ENCODE measurements around the gene RBM47.

The RBM47 gene

DNA sequence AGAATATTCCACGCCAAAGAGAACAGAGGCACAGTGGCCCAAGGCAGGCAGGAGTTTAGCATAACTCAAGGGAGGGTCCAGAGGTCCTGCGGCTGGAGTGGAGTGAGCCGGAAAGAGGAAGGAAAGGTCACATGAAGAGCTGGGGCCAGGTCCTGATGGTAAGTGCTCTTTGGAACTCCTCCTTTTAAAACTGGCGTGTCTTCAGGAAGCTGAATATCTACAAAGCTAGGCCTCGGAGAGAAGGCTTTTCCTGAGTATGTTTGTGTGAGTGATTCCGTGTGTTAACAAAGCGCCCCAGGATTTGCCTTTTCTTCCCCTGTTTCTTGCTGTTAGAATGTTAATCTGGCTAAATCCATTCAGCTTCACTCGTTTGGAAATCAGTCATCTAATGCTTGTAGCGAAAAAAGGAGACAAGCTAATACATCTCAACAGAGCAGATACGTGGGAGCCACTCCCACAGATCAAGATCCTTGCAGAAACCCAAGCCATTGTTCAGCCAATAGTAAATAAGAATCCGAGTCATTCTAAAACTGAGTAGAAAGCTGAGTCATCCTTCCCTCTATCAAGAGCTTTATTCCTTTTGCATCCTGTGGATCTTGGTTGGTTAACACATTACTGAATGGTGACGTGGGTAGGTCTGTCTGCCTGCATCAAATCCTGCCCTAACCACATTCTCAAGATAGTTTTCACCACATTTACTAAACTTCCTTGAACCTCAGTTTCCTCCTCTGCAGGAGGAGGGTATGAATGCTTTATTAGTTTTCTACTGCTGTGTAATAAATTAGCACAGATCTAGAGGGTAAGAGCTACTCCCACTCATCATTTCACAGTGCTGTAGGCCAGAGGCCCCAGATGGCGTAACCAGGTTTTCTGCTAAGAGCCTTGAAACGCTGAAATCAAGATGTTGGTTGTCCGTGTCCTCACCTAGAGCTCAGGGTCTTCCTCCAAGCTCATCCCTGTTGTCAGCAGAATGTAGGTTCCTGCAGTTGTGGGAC is 43.2 kb upstream of the RBM47 start:
- TF ChIP-seq, protein P1, sequence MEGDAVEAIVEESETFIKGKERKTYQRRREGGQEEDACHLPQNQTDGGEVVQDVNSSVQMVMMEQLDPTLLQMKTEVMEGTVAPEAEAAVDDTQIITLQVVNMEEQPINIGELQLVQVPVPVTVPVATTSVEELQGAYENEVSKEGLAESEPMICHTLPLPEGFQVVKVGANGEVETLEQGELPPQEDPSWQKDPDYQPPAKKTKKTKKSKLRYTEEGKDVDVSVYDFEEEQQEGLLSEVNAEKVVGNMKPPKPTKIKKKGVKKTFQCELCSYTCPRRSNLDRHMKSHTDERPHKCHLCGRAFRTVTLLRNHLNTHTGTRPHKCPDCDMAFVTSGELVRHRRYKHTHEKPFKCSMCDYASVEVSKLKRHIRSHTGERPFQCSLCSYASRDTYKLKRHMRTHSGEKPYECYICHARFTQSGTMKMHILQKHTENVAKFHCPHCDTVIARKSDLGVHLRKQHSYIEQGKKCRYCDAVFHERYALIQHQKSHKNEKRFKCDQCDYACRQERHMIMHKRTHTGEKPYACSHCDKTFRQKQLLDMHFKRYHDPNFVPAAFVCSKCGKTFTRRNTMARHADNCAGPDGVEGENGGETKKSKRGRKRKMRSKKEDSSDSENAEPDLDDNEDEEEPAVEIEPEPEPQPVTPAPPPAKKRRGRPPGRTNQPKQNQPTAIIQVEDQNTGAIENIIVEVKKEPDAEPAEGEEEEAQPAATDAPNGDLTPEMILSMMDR (IDR thresholded peaks at IDR 0.05; ENCODE audit: insufficient read depth, low read length, poor library complexity, severe bottlenecking) = no peak
- TF ChIP-seq EZH2phosphoT487 (conservative IDR thresholded peaks at IDR 0.05; ENCODE audit: low read length) = no peak
- H4K20me1 ChIP-seq (ENCODE audit: low read depth, low read length) = no peaks in the 10 kb centered on the region
- no peak overlapping the region for H3K27ac ChIP-seq (ENCODE audit: low read depth, low read length)
- no peak overlapping the region for H3K4me3 ChIP-seq (ENCODE audit: insufficient read depth, low read length, poor library complexity, severe bottlenecking)
- no peak overlapping the region for H3K9ac ChIP-seq (ENCODE audit: low read length)
- H3K36me3 ChIP-seq (ENCODE audit: low read length) = no peaks in the 10 kb centered on the region
- H3K4me2 ChIP-seq (ENCODE audit: low read depth, low read length, poor library complexity, severe bottlenecking) = no peak overlapping the region
- no peaks in the 10 kb centered on the region for H3F3A ChIP-seq (ENCODE audit: insufficient read depth)
- H2AFZ ChIP-seq (ENCODE audit: low read depth, low read length, severe bottlenecking) = no peak overlapping the region
- H3K79me2 ChIP-seq (ENCODE audit: insufficient read depth, low read length) = no peaks in the 10 kb centered on the region
- no peaks in the 10 kb centered on the region for H3K9me3 ChIP-seq (ENCODE audit: insufficient read depth, low read length)
- no peaks in the 10 kb centered on the region for H3K9me2 ChIP-seq (replicated peaks; ENCODE audit: insufficient read depth, low read length)
- H3K27me3 ChIP-seq (ENCODE audit: low read length) = no peaks in the 10 kb centered on the region

DNA sequence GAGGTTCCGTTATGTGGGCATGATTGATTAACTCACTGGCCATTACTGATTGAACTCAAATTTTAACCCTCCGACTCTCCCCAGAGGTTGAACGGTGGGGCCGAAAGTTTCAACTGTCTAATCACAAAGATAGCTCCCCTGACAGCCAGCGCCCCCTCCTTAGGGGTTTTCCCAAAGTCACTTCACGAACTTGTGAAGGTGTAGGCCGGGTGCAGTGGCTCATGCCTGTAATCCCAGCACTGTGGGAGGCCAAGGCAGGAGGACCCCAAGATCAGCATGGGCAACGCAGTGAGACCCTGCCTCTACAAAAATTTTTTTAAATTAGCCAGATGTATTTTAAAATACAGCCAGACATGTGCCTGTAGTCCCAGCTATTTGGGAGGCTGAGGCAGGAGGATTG is 39.8 kb upstream of the RBM47 start:
- Histone ChIP-seq H3K9me3 (ENCODE audit: insufficient read depth, low read length) (no peaks in the 10 kb centered on the region), H3K27me3 (ENCODE audit: low read length) (no peaks in the 10 kb centered on the region), H3K9ac (ENCODE audit: low read length) (no peak overlapping the region), H2AFZ (ENCODE audit: low read depth, low read length, severe bottlenecking) (no peak overlapping the region), H3F3A (ENCODE audit: insufficient read depth) (no peaks in the 10 kb centered on the region), H3K79me2 (ENCODE audit: insufficient read depth, low read length) (no peaks in the 10 kb centered on the region), H3K4me3 (ENCODE audit: insufficient read depth, low read length, poor library complexity, severe bottlenecking) (no peak overlapping the region), H3K36me3 (ENCODE audit: low read length) (no peaks in the 10 kb centered on the region), H4K20me1 (ENCODE audit: low read depth, low read length) (no peaks in the 10 kb centered on the region), H3K9me2 (replicated peaks; ENCODE audit: insufficient read depth, low read length) (no peaks in the 10 kb centered on the region), H3K4me2 (ENCODE audit: low read depth, low read length, poor library complexity, severe bottlenecking) (no peak overlapping the region), H3K27ac (ENCODE audit: low read depth, low read length) (no peak overlapping the region)
- no peak for TF ChIP-seq EZH2phosphoT487 (conservative IDR thresholded peaks at IDR 0.05; ENCODE audit: low read length)
- TF ChIP-seq, protein P1 (IDR thresholded peaks at IDR 0.05; ENCODE audit: insufficient read depth, low read length, poor library complexity, severe bottlenecking) = no peak

DNA sequence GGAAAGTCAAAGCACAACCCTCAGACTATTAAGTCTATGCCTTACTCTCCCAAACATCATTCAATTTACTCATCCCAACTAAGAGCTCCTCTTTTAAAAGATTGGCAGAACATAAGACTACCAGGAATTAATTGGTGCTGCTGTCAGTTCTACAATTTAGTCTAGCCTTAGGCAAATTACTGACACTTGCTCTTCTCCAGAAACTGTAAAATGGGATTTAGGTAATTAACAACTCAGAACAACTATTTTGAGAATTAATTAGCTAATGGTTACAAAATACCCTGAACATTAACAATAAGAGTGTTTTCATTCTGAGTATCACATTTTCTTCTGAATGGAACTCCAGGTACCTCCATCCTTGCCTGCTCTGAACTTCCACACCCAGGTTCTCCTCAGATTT is 36.2 kb upstream of the RBM47 start:
- no peak overlapping the region for H3K4me2 ChIP-seq (ENCODE audit: low read depth, low read length, poor library complexity, severe bottlenecking)
- TF ChIP-seq, protein P1 (IDR thresholded peaks at IDR 0.05; ENCODE audit: insufficient read depth, low read length, poor library complexity, severe bottlenecking) = no peak
- TF ChIP-seq EZH2phosphoT487 (conservative IDR thresholded peaks at IDR 0.05; ENCODE audit: low read length) = no peak
- H3K36me3 ChIP-seq (ENCODE audit: low read length) = no peaks in the 10 kb centered on the region

More for the DNA sequence above, 36.2 kb upstream of the RBM47 start:
- Histone ChIP-seq H3F3A (ENCODE audit: insufficient read depth) (no peaks in the 10 kb centered on the region), H2AFZ (ENCODE audit: low read depth, low read length, severe bottlenecking) (no peak overlapping the region), H3K27ac (ENCODE audit: low read depth, low read length) (no peak overlapping the region), H3K4me3 (ENCODE audit: insufficient read depth, low read length, poor library complexity, severe bottlenecking) (no peak overlapping the region), H4K20me1 (ENCODE audit: low read depth, low read length) (no peaks in the 10 kb centered on the region), H3K79me2 (ENCODE audit: insufficient read depth, low read length) (no peaks in the 10 kb centered on the region), H3K9ac (ENCODE audit: low read length) (no peak overlapping the region), H3K9me2 (replicated peaks; ENCODE audit: insufficient read depth, low read length) (no peaks in the 10 kb centered on the region), H3K27me3 (ENCODE audit: low read length) (no peaks in the 10 kb centered on the region), H3K9me3 (ENCODE audit: insufficient read depth, low read length) (no peaks in the 10 kb centered on the region)
